HG03442 (cell line): Measurements from ENCODE around the gene MAGI2.
A peak's percentile ranks its signal among the peaks of the same experiment; 100 is the strongest.
"Not testable (repeated sequence)": the region's sequence is repeated elsewhere in the genome, so short reads cannot be mapped to it uniquely, and the experiment has no call there.

Experiments used
- ATAC-seq: cut with Tn5 transposase; IDR thresholded peaks from one replicate; pipeline ENCODE4 v1.9.1; 2021; ENCODE audit warnings: mild to moderate bottlenecking, moderate library complexity; ENCODE audit not compliant: unreplicated experiment

MAGI2 gene

GRCh38 chr7:78514634-78515033 lies 938.8 kb downstream of the MAGI2 start:
- no peak for ATAC-seq

- peak; percentile 88 for ATAC-seq
Measured at GRCh38 chr7:78510580-78511188, 942.8 kb downstream of the MAGI2 start.

DNA sequence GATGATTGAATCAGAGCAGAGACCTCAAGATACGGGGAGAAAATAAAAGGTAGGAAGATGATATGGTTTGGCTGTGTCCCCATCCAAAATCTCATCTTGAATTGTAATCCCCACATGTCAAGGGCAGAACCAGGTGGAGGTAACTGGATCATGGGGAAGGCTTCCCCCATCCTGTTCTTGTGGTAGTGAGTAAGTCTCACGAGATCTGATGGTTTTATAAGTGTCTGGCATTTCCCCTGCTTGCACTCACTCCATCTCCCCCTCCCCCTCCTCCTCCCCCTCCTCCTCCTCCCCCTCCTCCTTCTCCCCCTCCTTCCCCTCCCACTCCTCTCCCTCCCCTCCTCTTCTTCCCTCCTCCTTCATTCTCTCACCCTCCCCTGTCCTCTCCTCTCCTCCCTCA lies 950.2 kb downstream of the MAGI2 start:
- not testable (repeated sequence) for ATAC-seq

- no peak for ATAC-seq
Measured at GRCh38 chr7:78501064-78501463, 952.4 kb downstream of the MAGI2 start.

DNA sequence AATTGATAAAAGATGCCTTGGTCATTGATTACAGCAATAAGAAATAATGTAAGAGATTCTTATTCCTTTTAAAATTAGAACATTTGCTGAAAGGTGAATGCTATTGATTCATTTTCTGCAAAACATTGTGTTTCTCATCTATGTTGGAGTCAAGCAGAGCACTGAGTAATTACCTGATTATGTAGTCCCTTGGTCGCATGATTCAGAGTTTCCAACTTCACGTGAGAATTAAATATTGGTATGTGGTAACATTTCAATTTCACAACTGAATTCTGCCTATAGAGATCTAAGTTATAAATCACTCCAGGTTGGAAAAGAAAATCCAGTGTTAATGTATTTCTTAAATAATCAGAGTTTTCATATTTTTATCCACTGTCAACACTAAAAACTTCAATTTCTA lies 953.5 kb downstream of the MAGI2 start:
- no peak for ATAC-seq

DNA sequence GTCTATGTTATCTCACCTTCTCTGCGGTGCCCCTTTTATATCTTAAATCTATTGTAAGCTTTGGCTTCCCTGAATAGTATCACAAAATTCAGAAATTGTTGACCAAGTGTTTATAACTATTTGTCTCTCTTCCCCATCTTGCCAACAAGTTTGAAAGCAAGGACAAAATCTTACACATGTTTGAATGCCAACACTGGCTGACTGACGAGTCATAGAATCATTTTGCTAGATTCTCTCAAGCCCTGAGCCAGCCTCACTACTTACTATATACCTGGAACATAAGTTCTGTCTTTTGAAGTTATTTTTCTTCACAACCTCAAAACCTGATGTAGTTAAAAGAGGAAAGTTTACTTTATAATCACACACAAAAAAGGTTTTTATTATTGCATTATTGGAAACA lies 954.2 kb downstream of the MAGI2 start:
- ATAC-seq = no peak

DNA sequence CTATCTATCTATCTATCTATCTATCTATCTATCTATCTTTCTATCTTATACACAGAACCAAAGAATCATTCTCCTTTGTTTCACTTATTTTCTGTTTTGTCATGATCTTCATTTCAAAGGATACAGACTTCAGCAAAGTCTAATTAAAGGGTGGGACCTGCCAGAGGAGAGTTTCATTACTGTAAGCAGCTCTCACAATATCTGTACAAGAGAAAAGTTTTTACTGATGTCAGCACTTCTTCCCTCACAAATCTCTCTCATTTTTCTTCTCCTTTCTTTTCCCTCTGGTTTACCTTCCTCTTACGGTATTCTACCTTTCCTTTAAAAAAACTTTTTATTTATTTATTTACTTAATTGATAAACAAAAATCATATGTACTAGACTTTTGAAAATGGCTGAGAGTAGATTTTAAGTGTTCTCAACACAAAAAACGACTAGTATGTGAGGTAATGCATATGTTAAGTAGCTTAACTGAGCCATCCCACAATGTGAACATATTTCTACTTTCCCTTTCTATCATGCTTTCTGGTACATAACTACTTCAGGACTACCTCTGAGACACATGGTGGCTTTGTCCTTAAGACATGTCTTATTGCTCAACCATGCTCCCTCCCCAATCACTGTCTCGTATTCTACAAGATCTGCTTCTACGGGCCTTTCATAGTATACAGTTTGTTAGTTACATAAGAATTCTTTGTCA lies 955.6 kb downstream of the MAGI2 start:
- no peak for ATAC-seq

DNA sequence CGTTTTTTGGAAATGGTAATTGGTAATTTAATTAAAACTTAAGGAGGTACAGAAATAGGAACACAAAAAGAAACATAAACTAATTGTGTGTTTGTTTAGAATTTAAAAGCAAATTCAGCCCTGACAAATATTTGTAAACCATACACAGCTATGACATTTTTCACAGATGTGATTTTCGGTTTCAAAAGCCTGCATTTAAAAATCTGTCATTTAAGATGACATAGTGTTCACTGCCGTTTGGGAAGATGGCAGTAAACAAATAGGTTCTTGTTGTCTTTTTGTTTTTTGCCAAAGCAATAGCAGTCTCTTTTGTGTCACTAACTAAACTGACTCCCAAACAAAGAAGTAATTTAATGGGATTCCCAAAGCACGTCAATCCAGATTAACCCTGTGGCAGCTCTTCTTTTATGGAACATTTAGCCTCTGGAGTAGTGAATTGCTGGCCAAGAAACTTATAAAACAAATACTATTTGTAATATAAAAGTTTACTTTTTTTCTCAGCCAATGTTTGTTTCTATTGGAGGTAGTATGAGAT lies 957.3 kb downstream of the MAGI2 start:
- no peak for ATAC-seq

DNA sequence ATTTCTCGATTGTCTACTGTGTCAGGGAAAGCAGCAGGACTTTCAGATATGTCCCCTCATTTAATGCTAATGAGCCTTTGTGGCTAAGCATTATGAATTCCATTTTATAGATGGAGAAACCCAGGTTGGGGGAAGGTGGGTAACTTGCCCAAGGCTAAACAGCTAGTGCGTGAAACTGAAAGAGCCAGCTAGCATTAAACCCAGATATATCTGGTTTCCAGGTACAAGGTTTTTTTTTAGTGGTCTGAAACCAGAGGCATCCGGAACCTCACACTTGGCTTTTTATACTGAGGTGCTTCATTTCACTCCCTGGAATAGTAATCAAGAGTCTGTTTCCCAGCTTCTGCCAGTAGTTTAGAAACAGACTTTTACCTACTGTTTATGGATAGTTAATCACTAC lies 960.1 kb downstream of the MAGI2 start:
- ATAC-seq = no peak

- no peak for ATAC-seq
Measured at GRCh38 chr7:78492146-78492545, 961.3 kb downstream of the MAGI2 start.

GRCh38 chr7:78490524-78490923 lies 962.9 kb downstream of the MAGI2 start:
- ATAC-seq = no peak

GRCh38 chr7:78489476-78490240 lies 963.8 kb downstream of the MAGI2 start:
- no peak for ATAC-seq

DNA sequence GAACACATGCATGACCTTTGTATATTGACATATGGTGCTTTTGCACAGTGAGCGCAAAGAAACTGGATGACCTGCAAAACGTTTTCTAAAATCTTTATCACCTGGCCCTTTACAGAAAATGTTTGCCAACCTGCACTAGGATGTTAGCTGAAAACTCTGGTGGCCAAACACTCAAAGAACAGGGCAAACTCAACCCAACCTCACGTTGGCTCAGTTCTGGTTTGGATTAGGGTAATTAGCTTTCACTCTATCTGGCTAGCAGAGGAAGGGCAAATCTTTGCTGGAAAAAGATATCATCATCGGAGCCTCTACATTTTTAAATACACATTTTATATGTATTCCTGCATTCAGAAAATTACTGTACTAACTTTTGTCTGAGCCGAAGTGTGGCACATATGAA lies 966.0 kb downstream of the MAGI2 start:
- ATAC-seq = no peak

- no peak for ATAC-seq
Measured at GRCh38 chr7:78479348-78479747, 974.1 kb downstream of the MAGI2 start.

- ATAC-seq = no peak
Measured at GRCh38 chr7:78476851-78477405, 976.5 kb downstream of the MAGI2 start.

GRCh38 chr7:78473571-78474301 lies 979.7 kb downstream of the MAGI2 start:
- ATAC-seq = no peak

- no peak for ATAC-seq
Measured at GRCh38 chr7:78473021-78473420, 980.4 kb downstream of the MAGI2 start.

DNA sequence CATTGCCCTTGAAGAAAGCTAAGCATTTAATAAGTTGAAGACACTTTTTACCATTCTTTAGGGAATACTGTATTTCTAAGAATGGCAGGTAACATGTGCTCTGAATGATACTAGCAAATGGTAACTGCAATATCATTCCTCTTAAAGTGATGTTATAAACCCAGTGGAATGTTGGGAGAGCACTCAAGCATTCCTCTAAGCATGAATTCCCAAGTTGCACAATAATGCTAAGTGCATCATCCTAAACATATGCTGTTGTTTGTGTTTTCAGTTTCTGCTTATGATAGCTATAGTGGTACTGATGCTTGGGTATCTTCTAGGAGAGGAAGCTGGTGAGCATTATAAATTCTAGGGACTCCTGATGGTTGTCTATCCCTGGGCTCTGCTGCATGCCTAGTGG lies 980.9 kb downstream of the MAGI2 start:
- ATAC-seq = no peak

- no peak for ATAC-seq
Measured at GRCh38 chr7:78465894-78466293, 987.6 kb downstream of the MAGI2 start.

- ATAC-seq = no peak
Measured at GRCh38 chr7:78463039-78463438, 990.4 kb downstream of the MAGI2 start.

- ATAC-seq = no peak
Measured at GRCh38 chr7:78450706-78451105, 1002.8 kb downstream of the MAGI2 start.
